PC-9 (cell line): ENCODE measurements around the gene TNS4. TPM values are rescaled to one million over a fixed set of nuclear protein-coding genes. Genes with fewer than 3 reads are reported as not detected.

ENCODE experiments used
- BruUV-seq: library from RNA; stranded (reverse); fragments of 400-500 nt; replicated peaks from 2 replicates; lab custom pipeline; 2021; lab: Mats Ljungman, UMichigan
- CTCF ChIA-PET: fragments of 300-600 bp; sonication (Branson Sonifier 250); formaldehyde crosslinking; loops from one replicate; lab custom pipeline; 2022; ENCODE audit warnings: antibody characterized with exemption; lab: Charles Lee
- POLR2A ChIA-PET: fragments of 300-600 bp; sonication (Branson Sonifier 250); formaldehyde crosslinking; loops from one replicate; lab custom pipeline; 2022; ENCODE audit warnings: antibody characterized with exemption; ENCODE audit not compliant: unreplicated experiment; lab: Charles Lee
- DNase-seq, 2 experiments: peaks; one replicate each; pipeline versions ENCODE4 v3.0.0 to v3.0.0-alpha.2; 2015 to 2022; ENCODE audit warnings: mixed read lengths in 1 of 2
- H2AFZ ChIP-seq: fragments of 200-600 bp; sonication (generic); 2 replicates; pipeline ENCODE4 v1.8.1; 2017; ENCODE audit warnings: antibody characterized with exemption
- H3F3A ChIP-seq: fragments of 200-600 bp; sonication (generic); 2 replicates; pipeline ENCODE4 v1.8.1; 2017; ENCODE audit warnings: antibody characterized with exemption, mild to moderate bottlenecking, low read depth; ENCODE audit not compliant: insufficient read depth
- H3K27ac ChIP-seq: fragments of 200-600 bp; sonication (generic); 2 replicates; pipeline ENCODE4 v1.6.1; 2016; ENCODE audit warnings: mixed run types
- H3K27me3 ChIP-seq: fragments of 200-600 bp; sonication (generic); 2 replicates; pipeline ENCODE4 v1.6.1; 2016; ENCODE audit warnings: low read depth, mixed run types; ENCODE audit not compliant: insufficient read depth
- H3K36me3 ChIP-seq: fragments of 200-600 bp; sonication (generic); 2 replicates; pipeline ENCODE4 v1.6.1; 2016; ENCODE audit warnings: low read depth, mixed run types
- H3K4me1 ChIP-seq: fragments of 200-600 bp; sonication (generic); replicated peaks from 2 replicates; pipeline ENCODE4 v1.6.1; 2016; ENCODE audit warnings: mixed run types; ENCODE audit not compliant: insufficient read depth
- H3K4me2 ChIP-seq: fragments of 200-600 bp; sonication (generic); 2 replicates; pipeline ENCODE4 v1.6.1; 2017; ENCODE audit warnings: mixed run types
- H3K4me3 ChIP-seq: fragments of 200-600 bp; sonication (generic); 2 replicates; pipeline ENCODE4 v1.6.1; 2016; ENCODE audit warnings: mixed run types
- H3K79me2 ChIP-seq: fragments of 200-600 bp; sonication (generic); 2 replicates; pipeline ENCODE4 v1.6.1; 2017; ENCODE audit warnings: low read depth, mixed run types
- H3K9me2 ChIP-seq: fragments of 200-600 bp; sonication (generic); 2 replicates; pipeline ENCODE4 v1.8.1; 2017; ENCODE audit warnings: mild to moderate bottlenecking; ENCODE audit not compliant: insufficient read depth
- H3K9me3 ChIP-seq: fragments of 200-600 bp; sonication (generic); 2 replicates; pipeline ENCODE4 v1.8.1; 2016; ENCODE audit warnings: low read depth; ENCODE audit not compliant: insufficient read depth
- H4K20me1 ChIP-seq: fragments of 200-600 bp; sonication (generic); 2 replicates; pipeline ENCODE4 v1.8.1; 2017; ENCODE audit not compliant: insufficient read depth
- EZH2 ChIP-seq: fragments of 200-600 bp; sonication (generic); IDR thresholded peaks from 2 replicates; pipeline ENCODE4 v1.8.0; 2017; ENCODE audit warnings: antibody characterized with exemption, low read depth
- intact Hi-C: fragments of 100-400 bp; cut with micrococcal nuclease; formaldehyde crosslinking; loops from one replicate; pipeline ENCODE4 v1.10.0; 2022; ENCODE audit not compliant: unreplicated experiment
- total RNA-seq: library from RNA; stranded (reverse); gene quantifications from 2 replicates; pipeline ENCODE4 v1.2.3, GENCODE V29; 2021
- TF ChIP-seq, protein P1 (sequence below): fragments of 200-600 bp; sonication (generic); conservative IDR thresholded peaks from 2 replicates; pipeline ENCODE4 v1.6.1; 2017; ENCODE audit warnings: mixed run types, antibody characterized with exemption, mild to moderate bottlenecking, moderate library complexity

The TNS4 gene
- total RNA-seq, 1 experiment from 2014 or later = 17.4 TPM

DNA sequence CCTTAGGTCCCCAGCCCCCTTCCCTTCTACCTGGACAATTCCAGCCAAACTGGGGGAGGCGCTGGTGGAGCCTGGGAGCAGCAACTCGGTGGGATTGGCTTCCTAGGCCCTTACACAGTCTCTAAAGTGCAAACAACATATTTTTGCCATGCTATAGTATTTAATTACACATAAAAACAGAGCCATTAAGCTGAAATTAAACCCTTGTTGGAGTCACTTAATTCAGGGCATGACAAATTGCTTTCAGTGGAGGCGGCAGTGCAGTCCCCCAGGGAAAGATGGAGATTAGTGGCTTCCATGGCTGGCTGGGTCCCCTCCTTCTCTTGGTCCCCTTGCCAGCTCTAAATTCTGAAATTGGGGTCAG, 40.8 kb downstream of the TNS4 start:
- intact Hi-C loops = no loop called here

DNA sequence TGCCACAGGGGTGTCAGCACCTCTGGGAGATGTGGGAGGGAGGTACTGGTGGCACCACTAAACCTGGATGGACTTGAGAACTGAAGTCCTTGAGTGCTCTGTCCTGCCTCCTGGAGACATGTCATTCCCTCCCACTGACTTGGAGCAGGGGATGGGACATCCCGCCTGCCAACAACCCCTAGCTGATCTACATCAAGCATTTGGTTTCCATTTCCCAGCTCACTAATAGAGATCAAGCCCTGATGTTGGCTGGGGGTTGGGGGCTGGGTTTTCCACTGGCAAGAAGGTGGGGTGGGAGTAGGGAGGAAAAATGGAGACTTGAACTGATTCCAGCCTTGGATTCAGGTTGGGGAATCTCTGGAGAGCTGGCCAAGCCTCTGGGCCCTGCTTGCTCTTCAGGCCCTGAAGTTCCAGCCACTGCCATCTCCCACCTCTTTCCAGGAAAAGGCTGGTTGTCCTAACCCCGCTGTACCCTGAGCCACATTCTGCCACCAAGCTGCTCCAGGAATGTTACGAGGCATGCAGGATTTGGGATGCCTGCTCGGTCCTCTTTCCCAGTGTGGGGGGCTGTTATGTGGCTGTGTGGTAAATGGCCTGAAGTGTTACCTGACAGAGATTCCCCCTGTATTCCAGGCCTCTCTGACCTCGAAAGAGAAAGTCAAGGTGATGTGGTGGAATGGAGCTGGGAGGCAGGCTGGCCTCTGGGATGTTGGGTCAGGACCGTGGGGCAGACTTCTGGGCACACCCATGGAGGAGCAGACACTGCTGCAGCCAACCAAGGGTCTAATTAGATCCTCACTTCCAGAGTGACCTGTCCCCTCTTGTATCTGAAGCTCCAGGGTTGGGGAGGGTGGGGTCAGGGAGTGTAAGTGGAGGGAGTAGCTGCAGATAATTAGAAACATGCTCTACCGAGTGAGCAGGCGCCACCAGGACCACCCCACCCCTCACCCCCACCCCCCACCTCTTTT, 41.5 kb downstream of the TNS4 start:
- H3K27ac ChIP-seq = no peak overlapping the region
- no TSS peak for BruUV-seq
- H3K4me1 ChIP-seq = no peaks in the 10 kb centered on the region
- H3K9me2 ChIP-seq = no peaks in the 10 kb centered on the region
- no peak for DNase-seq
- no peak overlapping the region for H2AFZ ChIP-seq
- POLR2A ChIA-PET = no interaction called here
- no peaks in the 10 kb centered on the region for H4K20me1 ChIP-seq
- H3F3A ChIP-seq = no peaks in the 10 kb centered on the region
- no peaks in the 10 kb centered on the region for H3K79me2 ChIP-seq
- intact Hi-C loops = no loop called here
- H3K36me3 ChIP-seq = no peaks in the 10 kb centered on the region
- H3K27me3 ChIP-seq = no peaks in the 10 kb centered on the region
- no peaks in the 10 kb centered on the region for H3K9me3 ChIP-seq
- TF ChIP-seq EZH2 = no peak
- TF ChIP-seq, protein P1, sequence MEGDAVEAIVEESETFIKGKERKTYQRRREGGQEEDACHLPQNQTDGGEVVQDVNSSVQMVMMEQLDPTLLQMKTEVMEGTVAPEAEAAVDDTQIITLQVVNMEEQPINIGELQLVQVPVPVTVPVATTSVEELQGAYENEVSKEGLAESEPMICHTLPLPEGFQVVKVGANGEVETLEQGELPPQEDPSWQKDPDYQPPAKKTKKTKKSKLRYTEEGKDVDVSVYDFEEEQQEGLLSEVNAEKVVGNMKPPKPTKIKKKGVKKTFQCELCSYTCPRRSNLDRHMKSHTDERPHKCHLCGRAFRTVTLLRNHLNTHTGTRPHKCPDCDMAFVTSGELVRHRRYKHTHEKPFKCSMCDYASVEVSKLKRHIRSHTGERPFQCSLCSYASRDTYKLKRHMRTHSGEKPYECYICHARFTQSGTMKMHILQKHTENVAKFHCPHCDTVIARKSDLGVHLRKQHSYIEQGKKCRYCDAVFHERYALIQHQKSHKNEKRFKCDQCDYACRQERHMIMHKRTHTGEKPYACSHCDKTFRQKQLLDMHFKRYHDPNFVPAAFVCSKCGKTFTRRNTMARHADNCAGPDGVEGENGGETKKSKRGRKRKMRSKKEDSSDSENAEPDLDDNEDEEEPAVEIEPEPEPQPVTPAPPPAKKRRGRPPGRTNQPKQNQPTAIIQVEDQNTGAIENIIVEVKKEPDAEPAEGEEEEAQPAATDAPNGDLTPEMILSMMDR = no peak
- H3K4me2 ChIP-seq = no peak overlapping the region
- H3K4me3 ChIP-seq = no peak overlapping the region
- CTCF ChIA-PET = interaction anchor here (0.6 kb wide), 1 partner anchor 45 kb away, joined by 4 read pairs; no protein-coding TSS in a partner anchor

More for the DNA sequence above, 40.8 kb downstream of the TNS4 start:
- no peaks in the 10 kb centered on the region for H3F3A ChIP-seq
- no peak for TF ChIP-seq EZH2
- TF ChIP-seq, protein P1 = no peak
- BruUV-seq = no TSS peak
- no peak overlapping the region for H2AFZ ChIP-seq
- H3K9me2 ChIP-seq = no peaks in the 10 kb centered on the region
- H3K4me2 ChIP-seq = no peak overlapping the region
- H3K36me3 ChIP-seq = no peaks in the 10 kb centered on the region
- POLR2A ChIA-PET = no interaction called here
- no peaks in the 10 kb centered on the region for H3K27me3 ChIP-seq
- no peaks in the 10 kb centered on the region for H3K9me3 ChIP-seq
- CTCF ChIA-PET = interaction anchor here (0.6 kb wide), 1 partner anchor 46 kb away, joined by 4 read pairs; no protein-coding TSS in a partner anchor
- H3K4me3 ChIP-seq = no peak overlapping the region
- H4K20me1 ChIP-seq = no peaks in the 10 kb centered on the region
- no peak overlapping the region for H3K27ac ChIP-seq
- H3K4me1 ChIP-seq = no peaks in the 10 kb centered on the region
- no peak for DNase-seq
- no peaks in the 10 kb centered on the region for H3K79me2 ChIP-seq

DNA sequence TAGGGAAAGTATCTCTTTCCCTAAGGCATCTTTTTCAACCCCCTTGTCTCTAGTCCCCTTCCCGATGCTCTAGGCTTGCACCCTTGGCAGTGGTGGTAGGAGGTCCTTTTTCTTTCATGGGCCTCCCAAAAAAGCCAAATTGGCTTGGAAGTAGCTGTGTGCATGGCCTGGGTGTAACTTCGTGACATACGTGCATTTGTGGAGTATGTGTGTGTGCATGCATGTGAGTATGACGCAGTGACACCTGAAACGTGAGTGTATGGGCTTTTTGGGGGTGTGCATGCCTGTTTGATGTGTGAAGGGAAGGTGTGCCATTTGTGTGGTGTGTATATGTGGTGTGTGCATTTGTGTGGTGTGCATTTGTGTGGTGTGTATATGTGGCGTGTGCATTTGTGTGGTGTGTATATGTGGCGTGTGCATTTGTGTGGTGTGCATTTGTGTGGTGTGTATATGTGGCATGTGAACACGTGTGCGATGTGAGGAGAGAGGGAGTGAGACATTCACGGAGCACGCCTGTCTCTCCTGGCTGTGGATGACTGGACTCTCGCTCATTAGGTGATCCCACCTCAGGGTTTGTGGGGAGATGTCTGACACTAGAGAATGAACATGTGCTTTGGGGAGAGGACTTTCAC, 42.5 kb downstream of the TNS4 start:
- POLR2A ChIA-PET = no interaction called here
- H3K79me2 ChIP-seq = no peaks in the 10 kb centered on the region
- H3F3A ChIP-seq = 0 out of 2 replicates have a peak, but pooled peaks cover 3% of the 10 kb centered on the region
- no peaks in the 10 kb centered on the region for H3K9me3 ChIP-seq
- CTCF ChIA-PET = no interaction called here
- DNase-seq = no peak
- no peak overlapping the region for H3K4me3 ChIP-seq
- TF ChIP-seq, protein P1 = no peak
- no peak for TF ChIP-seq EZH2
- BruUV-seq = no TSS peak
- H4K20me1 ChIP-seq = no peaks in the 10 kb centered on the region
- peaks cover 9% of the 10 kb centered on the region for H3K4me1 ChIP-seq
- no peaks in the 10 kb centered on the region for H3K9me2 ChIP-seq
- H2AFZ ChIP-seq = no peak overlapping the region
- H3K36me3 ChIP-seq = no peaks in the 10 kb centered on the region
- H3K4me2 ChIP-seq = no peak overlapping the region
- no peaks in the 10 kb centered on the region for H3K27me3 ChIP-seq
- intact Hi-C loops = no loop called here
- H3K27ac ChIP-seq = no peak overlapping the region
